Esophagus muscularis mucosa (tissue), 4 donors: ENCODE data around the gene REX1BD. TPM values are rescaled to one million over a fixed set of nuclear protein-coding genes. Genes with fewer than 3 reads are reported as not detected.

Experiments
- DNase-seq: peaks from one replicate; pipeline ENCODE4 v3.0.0-alpha.2; 2017; ENCODE audit errors: extremely low spot score
- H3K27ac ChIP-seq, 4 donors: fragments of 200-600 bp; sonication (generic); replicated peaks in 1 of 4; 1 replicate in 3 of 4; 2 replicates in 1 of 4; pipeline ENCODE4 v1.5.1; 2016 to 2019; ENCODE audit warnings: mild to moderate bottlenecking in 1 of 4
- H3K27me3 ChIP-seq, 4 donors: fragments of 200-600 bp; sonication (generic); one replicate each; pipeline versions ENCODE4 v1.5.1 to v1.6.0; 2016 to 2019
- H3K36me3 ChIP-seq, 4 donors: fragments of 200-600 bp; sonication (generic); one replicate each; pipeline ENCODE4 v1.5.1; 2016 to 2019
- H3K4me1 ChIP-seq, 4 donors: fragments of 200-600 bp; sonication (generic); one replicate each; pipeline ENCODE4 v1.5.1; 2016 to 2019
- H3K4me3 ChIP-seq, 4 donors: fragments of 200-600 bp; sonication (generic); 1 replicate in 2 of 4; 2 replicates in 2 of 4; pipeline ENCODE4 v1.5.1; 2016 to 2019; ENCODE audit warnings: mild to moderate bottlenecking in 4 of 4, moderate library complexity in 1 of 4
- H3K9me3 ChIP-seq, 4 donors: fragments of 200-600 bp; sonication (generic); 1 replicate in 3 of 4; 2 replicates in 1 of 4; pipeline ENCODE4 v1.5.1; 2016 to 2019
- EP300 ChIP-seq: sonication (generic); formaldehyde crosslinking; IDR thresholded peaks from one replicate; pipeline ENCODE4 v1.6.1; 2017; ENCODE audit warnings: antibody characterized with exemption
- POLR2A ChIP-seq: fragments of 450-650 bp; IDR thresholded peaks from one replicate; pipeline ENCODE4 v1.6.1; 2017; ENCODE audit warnings: antibody characterized with exemption, moderate library complexity, mild to moderate bottlenecking, low read depth
- POLR2AphosphoS5 ChIP-seq, 2 donors: sonication (generic); formaldehyde crosslinking; IDR thresholded peaks; one replicate each; pipeline ENCODE4 v1.6.1; 2017; ENCODE audit warnings: antibody characterized with exemption in 2 of 2
- WGBS: methylation state at CpG from one replicate; pipeline ENCODE4 v1.1.5; 2018; 5-methylcytosine and 5-hydroxymethylcytosine counted together
- intact Hi-C: fragments of 100-400 bp; cut with DNase I; formaldehyde crosslinking; loops from one replicate; pipeline ENCODE4 v1.15.1; 2023
- small RNA-seq, 3 donors: library from RNA; depleted of rRNA; stranded (forward); fragments of <200 nt; gene quantifications; one replicate each; pipeline ENCODE3, GENCODE V24; 2016
- total RNA-seq, 4 donors: library from RNA; depleted of rRNA; stranded (reverse); fragments of >200 nt; gene quantifications; one replicate each; pipeline versions ENCODE4 v1.1.0 to v1.2.1, GENCODE V29; 2016
- TF ChIP-seq, protein P1 (sequence below), 3 experiments: fragments of 200-600 bp in 2 of 3; fragments of 450-650 bp in 1 of 3; sonication (generic) in 2 of 3; IDR thresholded peaks; one replicate each; pipeline ENCODE4 v1.5.1; 2017 to 2019; ENCODE audit warnings: antibody characterized with exemption in 3 of 3, mild to moderate bottlenecking in 2 of 3, moderate library complexity in 1 of 3

The REX1BD gene
- total RNA-seq, 4 donors from 2014 or later = 56.1 to 77.7 (median 67.0) TPM

DNA sequence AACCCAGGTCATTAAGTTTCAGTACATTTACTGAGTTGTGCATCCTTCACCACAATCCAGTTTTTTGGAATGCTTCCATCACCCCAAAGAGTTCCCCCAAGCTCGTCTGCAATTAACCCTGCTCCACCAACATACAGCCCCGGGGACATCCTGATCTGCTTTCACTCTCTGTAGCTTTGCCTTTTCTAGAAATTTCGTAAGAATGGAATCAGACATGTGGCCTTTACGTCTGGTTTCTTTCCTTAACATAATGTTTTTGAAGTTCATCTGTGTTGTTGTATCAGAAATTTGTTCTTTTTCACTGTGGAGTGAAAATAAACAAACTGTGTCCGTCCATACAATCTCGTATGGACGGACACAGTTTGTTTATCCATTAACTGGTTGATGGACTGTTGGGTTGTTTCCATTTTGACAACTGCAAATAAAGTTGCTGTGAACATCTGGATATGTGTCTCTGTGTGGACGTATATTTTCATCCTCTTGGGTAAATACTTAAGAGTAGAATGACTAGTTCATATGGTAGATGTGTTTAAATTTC lies 51.2 kb downstream of the REX1BD start:
- no peaks in the 10 kb centered on the region for H3K9me3 ChIP-seq
- peaks cover 0 to 5% (median 0%) of the 10 kb centered on the region in 4 donors for H3K36me3 ChIP-seq
- no peaks in the 10 kb centered on the region for H3K27me3 ChIP-seq
- TF ChIP-seq POLR2A (no peak), POLR2AphosphoS5 (IDR thresholded peaks at IDR 0.05) (no peak), EP300 (no peak)
- TF ChIP-seq, protein P1, sequence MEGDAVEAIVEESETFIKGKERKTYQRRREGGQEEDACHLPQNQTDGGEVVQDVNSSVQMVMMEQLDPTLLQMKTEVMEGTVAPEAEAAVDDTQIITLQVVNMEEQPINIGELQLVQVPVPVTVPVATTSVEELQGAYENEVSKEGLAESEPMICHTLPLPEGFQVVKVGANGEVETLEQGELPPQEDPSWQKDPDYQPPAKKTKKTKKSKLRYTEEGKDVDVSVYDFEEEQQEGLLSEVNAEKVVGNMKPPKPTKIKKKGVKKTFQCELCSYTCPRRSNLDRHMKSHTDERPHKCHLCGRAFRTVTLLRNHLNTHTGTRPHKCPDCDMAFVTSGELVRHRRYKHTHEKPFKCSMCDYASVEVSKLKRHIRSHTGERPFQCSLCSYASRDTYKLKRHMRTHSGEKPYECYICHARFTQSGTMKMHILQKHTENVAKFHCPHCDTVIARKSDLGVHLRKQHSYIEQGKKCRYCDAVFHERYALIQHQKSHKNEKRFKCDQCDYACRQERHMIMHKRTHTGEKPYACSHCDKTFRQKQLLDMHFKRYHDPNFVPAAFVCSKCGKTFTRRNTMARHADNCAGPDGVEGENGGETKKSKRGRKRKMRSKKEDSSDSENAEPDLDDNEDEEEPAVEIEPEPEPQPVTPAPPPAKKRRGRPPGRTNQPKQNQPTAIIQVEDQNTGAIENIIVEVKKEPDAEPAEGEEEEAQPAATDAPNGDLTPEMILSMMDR (IDR thresholded peaks at IDR 0.05) = no peak
- peaks cover 21 to 54% (median 51%) of the 10 kb centered on the region in 4 donors for H3K4me1 ChIP-seq
- WGBS = 66% methylated on average over 8 of the region's 8 CpGs
- H3K27ac ChIP-seq = no peak overlapping the region
- no peak for DNase-seq
- intact Hi-C loops = loop anchor here (5.0 kb wide), 1 partner anchor 33 kb away; no protein-coding TSS in a partner anchor
- H3K4me3 ChIP-seq = no peak overlapping the region

Small RNA genes within 50 kb of the gene (small RNA-seq; reads per million reads assigned to genes)
- gene RN7SL155P = 0 reads per million in 3 donors

Other genes with a start within 250 kb of the REX1BD start
- gene PGPEP1, start 248.2 kb upstream of the REX1BD start, total RNA-seq = 10 to 100 TPM; 15.0 to 50.3 (median 28.0) TPM
- 1 to 10 TPM; 1.6 to 5.6 (median 3.8) TPM for gene GDF15, start 202.6 kb upstream of the REX1BD start, total RNA-seq
- gene LRRC25, start 191.2 kb upstream of the REX1BD start, total RNA-seq = 10 to 100 TPM in 1 of 4 donors, 1 to 10 TPM in 3; 5.8 to 20.4 (median 7.0) TPM
- 100 to 1,000 TPM in 1 of 4 donors, 10 to 100 TPM in 3; 53.2 to 109 (median 77.8) TPM for gene SSBP4, start 169.4 kb upstream of the REX1BD start, total RNA-seq
- 10 to 100 TPM; 15.8 to 38.9 (median 26.2) TPM for gene ISYNA1, start 150.7 kb upstream of the REX1BD start, total RNA-seq
- gene ELL, start 66.7 kb upstream of the REX1BD start, total RNA-seq = 10 to 100 TPM in 3 of 4 donors, 1 to 10 TPM in 1; 9.1 to 35.1 (median 20.1) TPM
- 100 to 1,000 TPM; 420 to 568 (median 430) TPM for gene FKBP8, start 45.2 kb upstream of the REX1BD start, total RNA-seq
- gene KXD1, start 30.9 kb upstream of the REX1BD start, total RNA-seq = 100 to 1,000 TPM; 129 to 155 (median 149) TPM
- 100 to 1,000 TPM; 560 to 800 (median 665) TPM for gene UBA52, start 16.9 kb upstream of the REX1BD start, total RNA-seq
- 100 to 1,000 TPM in 1 of 4 donors, 10 to 100 TPM in 3; 41.5 to 153 (median 59.6) TPM for gene CRLF1, start 18.0 kb downstream of the REX1BD start, total RNA-seq
- gene TMEM59L, start 24.1 kb downstream of the REX1BD start, total RNA-seq = 1 to 10 TPM; 2.4 to 3.6 (median 2.8) TPM
- gene KLHL26, start 48.2 kb downstream of the REX1BD start, total RNA-seq = 10 to 100 TPM in 2 of 4 donors, 1 to 10 TPM in 2; 9.1 to 19.0 (median 13.5) TPM
- gene CRTC1, start 94.9 kb downstream of the REX1BD start, total RNA-seq = 10 to 100 TPM in 1 of 4 donors, 1 to 10 TPM in 3; 5.3 to 10.1 (median 6.6) TPM
- gene COMP, start 202.5 kb downstream of the REX1BD start, total RNA-seq = under 1 TPM; 0.33 to 0.83 (median 0.62) TPM
- 100 to 1,000 TPM in 1 of 4 donors, 10 to 100 TPM in 3; 54.8 to 116 (median 77.4) TPM for gene UPF1, start 243.2 kb downstream of the REX1BD start, total RNA-seq